HL-60/S4 treated with retinoic acid at 250 ng/mL for 4 days and 3 days (cell line): ENCODE results near the gene DBX1.
"Not testable (repeated sequence)": the region's sequence is repeated elsewhere in the genome, so short reads cannot be mapped to it uniquely, and the experiment has no call there.

Experiments
- in situ Hi-C: fragments of 300-500 bp; cut with MboI; formaldehyde crosslinking; loops from 2 replicates; pipeline ENCODE4 v1.7.0; 2022; ENCODE audit warnings: low sequenced_read_pairs

The DBX1 gene

DNA sequence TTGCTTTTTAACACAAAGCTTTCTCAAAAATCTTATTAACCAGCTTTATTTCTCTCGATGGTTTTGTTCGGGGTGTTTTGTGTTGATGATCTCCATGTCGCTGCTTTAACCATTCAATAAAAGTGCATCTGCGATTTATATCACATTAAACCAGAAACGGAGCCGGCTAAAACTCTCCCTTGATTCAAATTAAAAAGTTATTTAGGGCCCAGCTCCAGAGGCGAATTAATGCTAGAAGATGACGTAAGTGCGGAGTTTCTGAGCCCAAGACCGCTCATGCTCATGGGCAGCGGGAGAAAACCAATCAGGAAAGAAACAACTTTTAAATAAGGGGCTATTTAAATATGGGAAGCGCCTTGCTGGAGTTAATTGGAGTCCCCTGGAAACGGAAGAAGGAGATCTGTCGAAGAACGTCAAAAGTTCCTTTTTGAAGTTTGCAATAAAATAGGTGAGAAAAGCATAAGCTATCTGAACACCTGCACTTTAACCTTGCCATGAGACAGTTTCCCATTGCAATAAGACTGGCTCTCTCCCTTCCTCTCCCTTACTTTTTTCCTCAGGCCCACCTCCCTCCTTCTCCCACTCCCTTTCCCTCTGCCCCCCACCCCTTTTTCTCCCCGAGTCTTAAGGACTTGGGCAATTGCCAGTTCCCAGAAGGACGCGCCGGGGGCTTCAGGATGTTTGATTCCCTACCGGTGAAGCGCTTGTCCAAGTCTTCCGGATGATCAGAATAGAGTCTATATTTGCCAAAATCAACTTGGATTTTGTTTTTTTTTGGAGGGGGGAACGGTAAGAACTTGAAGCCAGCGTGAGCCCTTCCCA lies 1.9 kb upstream of the DBX1 start:
- in situ Hi-C loops = no loop called here

DNA sequence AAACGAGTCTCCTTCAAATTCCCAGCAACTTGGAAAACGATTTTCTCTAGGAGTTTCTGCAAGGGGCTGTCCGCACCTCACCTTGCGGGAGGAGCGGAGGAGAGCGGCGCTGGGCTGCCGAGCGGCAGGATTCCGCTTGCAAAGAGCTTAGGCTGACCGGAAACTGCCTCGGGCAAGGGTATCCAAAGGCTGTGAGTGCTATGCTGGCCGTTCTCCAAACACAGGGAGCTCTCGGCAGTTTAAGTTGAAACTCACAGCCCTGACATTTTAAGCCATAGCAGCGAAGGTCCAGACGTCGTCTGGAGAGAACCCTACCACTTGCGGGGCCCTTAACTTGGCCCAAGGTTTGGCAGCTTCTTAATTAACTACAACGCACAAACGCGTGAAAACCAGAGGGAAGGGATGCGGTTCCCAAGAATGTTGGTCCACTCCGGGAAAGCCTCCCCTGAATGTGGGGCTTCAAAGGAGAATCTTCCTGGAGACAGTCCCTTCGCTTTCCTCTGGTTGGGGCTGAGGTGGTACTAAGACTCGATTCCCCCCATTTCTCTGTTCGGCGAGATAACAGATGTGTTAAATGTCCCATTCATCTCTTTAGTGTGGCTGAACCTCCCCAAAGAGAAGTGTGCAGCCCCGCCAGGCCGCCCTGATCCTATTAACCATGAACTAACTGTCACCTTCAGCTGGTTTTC lies 1.1 kb upstream of the DBX1 start:
- in situ Hi-C loops = no loop called here

DNA sequence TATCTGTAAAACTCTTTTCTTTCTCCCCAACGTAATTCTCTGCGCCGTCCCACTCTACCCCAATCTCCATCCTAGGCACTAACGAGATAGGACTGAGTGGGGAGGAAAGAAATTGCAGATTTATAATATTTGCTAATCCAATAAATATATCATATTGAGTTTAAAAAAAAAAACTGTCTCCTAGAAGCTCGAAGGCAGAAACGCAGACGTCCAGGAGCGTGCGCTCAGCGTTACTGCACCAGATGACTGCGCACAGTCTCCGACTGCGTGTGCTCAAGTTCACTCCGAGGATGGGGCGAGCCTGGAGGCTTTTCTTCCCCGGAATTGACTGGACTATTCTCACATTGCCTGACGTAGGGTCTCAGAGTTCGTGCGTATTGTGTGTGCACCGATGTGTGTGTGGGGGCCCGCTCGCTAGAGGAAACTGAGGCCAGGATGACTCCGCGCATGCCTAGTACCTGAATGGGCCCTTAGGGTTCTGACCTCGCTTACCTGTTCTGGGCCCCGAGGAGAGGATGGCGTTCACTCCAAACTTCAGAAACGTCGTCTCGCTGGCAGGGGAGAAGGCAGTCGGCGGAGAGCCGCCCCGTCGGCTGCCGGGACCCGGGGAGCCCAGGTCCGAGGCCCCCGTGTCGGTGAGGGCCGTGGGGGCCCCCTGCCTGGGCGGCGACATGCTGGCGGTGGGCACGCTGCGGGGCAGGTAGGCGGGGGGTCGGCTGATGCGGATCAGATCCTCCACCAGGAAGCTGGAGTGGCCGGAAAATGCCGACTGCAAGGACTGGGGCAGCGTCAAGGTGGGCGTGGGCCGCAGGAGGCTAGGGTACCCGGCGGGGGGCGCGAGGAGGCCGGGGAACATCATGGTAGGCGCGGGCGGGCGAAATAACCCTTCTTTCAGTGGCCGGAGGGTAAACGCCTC lies 551 bp downstream of the DBX1 start:
- in situ Hi-C loops = no loop called here

DNA sequence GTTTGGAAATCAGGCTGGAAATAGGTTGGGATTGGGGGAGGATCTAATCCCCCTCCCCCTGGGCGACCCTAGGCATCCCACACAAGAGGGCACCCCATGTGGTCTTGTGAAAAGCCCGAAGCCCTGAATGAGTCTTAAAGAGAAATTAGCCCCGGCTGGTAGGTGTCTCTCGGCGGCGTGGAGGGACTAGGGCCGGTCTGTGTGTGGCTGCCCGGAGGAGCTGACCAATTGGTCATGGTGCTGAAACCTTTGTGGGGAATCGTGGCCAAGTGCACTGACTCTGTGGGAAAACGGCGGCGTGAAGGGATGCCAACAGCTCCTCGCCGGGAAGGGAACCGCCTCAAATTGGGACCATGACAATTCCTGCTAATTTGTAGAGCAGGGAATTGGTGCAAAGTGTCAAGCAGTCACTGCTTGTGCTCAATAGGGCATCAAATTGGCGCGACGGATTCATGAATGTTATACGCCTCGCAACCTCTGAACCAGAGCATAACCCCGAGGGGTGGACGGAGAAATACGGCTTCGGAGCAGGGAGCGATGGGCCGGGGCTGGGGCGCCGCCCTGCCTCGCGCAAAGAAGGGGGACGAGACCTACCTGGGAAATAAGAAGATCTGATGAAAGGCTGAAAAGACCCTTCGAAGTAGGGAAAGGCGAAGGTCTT lies 1.5 kb downstream of the DBX1 start:
- in situ Hi-C loops = no loop called here

DNA sequence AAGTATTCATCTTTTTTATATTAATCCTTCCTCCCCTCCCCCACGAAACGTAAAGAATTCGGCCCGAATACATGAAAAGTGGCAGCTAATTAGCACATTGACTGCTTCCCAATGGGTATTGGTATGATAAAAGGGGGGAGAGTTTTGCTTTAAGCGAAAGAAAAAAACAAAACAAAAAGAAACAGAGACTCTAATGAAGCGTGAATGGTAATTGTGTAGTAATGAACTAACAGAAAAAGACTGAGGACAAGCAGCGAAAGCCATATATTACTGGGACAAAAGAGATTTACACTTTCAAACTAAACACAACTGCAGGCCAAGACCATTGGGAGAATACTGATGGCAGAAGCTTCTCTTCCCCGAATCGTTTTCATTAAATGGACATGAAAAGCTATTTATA lies 2.5 kb downstream of the DBX1 start:
- in situ Hi-C loops = no loop called here

DNA sequence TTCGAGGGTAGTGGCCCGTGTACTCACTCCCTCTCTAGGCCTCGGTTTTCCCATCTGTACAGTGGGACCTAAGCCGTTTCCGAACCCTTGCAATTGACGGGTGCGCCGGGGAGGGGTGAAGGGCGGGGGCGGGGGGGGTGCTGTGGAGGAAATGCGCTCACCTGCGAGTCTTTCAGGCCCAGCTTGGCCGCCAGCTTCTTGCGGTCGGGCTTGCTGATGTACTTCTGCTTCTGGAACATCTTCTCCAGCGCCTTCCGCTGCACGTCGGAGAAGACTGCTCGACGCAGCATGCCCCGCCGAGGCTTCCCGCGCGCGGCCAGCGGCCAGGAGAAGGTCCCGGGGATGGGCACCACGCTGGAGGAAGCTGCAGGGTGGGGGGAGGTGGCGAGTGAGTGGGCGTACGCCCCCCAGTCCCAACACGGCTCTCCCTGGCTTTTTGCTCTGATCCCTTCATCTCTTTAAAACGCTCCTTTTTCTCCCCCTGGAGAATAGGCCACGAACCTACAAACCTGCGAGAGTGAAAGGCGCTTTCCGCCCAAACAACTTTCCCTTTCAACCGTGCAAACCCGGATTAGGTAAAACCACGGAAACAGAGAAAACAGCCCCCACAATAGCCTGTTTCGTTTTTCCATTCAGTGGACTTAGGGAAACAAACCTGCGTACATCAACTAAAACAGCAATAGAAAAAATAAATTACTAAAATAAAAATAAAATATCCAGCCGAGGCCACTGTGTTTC lies 3.2 kb downstream of the DBX1 start:
- in situ Hi-C loops = no loop called here

DNA sequence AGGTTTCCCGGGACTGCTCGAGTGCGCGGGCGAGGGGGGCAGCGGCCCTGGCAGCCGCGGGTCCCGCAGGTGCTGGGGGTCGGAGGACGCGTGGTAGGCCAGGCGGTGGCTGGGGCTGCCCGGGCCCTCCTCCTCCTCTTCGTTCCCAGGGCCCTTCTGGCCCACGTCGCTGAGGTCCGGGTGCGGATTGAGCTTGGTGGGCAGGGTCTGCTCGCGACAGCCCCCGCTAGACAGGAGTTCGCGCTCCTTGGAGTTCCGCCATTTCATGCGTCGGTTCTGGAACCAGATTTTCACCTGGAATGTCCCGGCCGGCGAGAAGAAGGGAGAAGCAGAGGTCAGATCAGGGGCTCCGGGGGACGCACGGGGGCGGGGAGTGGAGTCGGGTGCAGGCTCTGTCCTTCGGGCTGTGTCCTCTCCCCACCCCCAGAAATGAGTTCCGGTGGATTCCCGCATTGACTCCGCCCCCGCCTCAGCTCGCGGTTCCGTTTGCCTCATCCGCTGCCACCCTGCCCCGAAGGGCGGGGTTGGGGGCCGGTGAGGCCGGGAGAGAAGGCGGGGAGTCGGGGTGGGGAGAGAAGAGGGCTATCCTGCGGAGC lies 3.9 kb downstream of the DBX1 start:
- in situ Hi-C loops = no loop called here

DNA sequence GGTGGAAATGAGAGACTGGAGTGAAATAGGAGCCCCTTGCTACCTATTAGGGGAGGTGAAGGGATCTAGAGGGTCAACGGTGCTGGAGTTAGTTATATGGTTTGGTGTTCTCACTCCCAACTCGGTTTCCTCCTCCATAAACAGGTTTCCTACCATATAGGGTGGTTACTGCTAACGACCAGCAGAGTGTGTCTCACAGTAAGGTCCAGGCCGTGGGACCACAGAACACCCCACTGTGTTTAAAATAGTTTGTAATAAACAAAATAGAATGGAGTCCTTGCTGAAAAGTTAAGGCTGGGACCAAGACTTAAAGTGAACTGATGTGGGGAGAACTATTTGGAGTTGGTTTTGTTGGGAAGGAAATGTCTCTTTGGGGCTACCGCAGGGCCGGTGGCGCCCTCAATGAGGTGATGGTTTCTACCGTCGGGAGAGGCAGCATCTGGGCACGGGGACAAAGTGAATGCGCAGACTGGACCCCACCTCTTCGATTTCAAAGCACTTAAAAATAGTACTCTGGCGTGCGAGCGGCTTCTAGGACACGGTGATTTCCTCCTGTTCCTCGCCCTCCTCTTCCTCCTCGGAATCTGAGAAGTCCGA lies 4.5 kb downstream of the DBX1 start:
- in situ Hi-C loops = no loop called here

DNA sequence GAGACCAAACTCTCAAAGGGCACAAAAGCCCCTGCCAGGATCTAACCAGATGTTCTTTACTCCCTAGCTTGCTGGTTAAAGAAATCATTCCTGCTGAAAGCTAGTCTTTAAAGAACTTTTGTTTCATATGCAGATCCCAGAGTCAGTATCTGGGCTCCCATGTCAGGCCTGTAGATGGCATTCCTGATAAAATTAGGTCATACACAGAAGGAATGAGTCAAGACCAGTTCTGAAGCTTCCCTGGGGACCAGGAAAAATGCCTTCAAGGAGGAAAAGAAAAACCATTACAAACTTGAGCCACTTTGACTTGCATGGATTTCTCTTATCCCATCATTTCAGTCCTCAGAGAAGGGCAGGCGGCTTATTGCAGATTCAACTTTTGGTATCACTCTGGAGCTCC lies 5.9 kb downstream of the DBX1 start:
- in situ Hi-C loops = no loop called here

DNA sequence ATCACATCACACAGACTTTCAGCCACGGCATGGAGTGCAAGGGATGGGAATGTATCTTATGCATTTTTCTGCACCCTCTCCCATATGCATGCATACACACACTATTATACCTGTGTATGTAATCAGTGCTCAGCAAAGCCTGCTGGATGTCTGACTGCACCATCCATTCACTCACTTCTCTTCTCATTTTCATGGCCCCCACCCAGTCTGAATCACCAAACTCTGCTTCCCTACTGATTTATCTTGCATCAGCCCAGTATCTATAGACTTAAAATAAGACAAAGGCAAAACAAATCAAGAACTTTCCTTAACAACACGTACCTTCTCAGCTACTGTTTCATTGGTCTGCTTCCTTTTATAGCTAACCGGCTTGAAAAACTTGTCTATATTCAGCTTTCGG lies 21.6 kb downstream of the DBX1 start:
- in situ Hi-C loops = no loop called here

DNA sequence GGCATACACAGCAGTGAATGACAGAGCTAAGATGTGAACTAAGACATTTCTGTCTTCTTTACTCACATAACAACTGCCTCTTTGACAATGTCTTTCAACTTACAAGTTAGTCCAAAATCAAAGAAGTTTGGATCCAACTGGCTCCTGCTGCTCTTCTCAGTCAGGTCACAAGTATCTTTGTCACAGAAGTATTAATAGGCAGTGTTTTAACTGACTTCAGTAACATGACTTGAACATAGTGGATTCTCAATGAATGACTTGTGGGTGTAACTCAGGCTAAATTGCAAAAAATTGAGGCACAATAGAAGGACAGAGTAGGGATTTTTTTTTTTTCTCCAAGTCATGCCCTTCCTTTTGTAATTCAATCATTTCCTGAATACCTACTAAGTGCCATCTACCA lies 22.6 kb downstream of the DBX1 start:
- in situ Hi-C loops = no loop called here

DNA sequence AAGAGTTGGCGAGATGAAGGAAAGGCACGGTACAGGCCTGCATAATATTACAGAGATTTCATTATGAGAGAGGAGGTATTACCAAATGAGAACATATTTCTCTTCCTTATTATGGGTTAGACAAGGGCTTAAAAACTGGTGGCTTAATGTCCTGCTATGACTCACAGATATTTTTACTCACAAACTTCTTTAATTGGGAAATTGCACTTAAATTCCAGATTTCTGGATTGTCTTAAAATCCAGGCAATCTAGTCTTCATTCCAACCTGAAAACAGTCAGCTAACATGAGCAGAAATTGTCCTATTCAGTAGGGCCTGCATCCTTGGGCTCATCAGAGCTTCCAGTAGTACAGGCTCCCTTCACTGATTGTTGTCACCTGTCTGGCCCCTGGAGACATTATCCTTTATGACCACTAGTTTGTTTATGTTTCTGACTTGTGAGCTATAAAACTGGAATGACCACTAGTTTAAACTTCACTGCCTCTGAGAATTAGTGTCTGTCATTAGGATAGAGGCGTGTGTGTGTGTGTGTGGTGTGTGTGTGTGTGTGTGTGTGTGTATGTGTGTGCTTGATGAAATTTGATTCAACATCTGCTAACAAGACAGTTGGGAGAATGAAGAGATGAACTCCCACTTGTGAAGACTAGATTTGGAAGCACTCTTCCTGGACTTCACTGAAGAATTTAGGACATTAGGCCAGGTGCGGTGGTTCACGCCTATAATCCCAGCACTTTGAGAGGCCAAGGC lies 25.1 kb downstream of the DBX1 start:
- in situ Hi-C loops = no loop called here

DNA sequence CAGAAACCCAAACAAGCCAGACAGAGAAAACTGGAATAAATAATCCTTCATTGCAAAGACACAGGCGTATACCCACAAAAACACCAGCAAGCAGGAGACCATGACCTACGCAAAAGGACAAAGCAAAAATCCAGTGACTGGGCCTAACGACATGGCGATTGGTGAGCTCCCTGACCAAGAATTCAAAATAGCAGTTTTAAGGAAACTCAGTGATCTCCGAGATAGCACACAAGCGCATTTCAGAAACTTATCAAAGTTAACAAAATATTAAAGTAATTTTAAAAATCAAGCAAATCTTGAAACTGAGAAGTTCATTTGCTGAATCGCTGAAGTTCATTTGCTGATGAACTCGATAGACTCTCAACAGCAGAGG lies 27.6 kb downstream of the DBX1 start:
- in situ Hi-C loops = no loop called here

DNA sequence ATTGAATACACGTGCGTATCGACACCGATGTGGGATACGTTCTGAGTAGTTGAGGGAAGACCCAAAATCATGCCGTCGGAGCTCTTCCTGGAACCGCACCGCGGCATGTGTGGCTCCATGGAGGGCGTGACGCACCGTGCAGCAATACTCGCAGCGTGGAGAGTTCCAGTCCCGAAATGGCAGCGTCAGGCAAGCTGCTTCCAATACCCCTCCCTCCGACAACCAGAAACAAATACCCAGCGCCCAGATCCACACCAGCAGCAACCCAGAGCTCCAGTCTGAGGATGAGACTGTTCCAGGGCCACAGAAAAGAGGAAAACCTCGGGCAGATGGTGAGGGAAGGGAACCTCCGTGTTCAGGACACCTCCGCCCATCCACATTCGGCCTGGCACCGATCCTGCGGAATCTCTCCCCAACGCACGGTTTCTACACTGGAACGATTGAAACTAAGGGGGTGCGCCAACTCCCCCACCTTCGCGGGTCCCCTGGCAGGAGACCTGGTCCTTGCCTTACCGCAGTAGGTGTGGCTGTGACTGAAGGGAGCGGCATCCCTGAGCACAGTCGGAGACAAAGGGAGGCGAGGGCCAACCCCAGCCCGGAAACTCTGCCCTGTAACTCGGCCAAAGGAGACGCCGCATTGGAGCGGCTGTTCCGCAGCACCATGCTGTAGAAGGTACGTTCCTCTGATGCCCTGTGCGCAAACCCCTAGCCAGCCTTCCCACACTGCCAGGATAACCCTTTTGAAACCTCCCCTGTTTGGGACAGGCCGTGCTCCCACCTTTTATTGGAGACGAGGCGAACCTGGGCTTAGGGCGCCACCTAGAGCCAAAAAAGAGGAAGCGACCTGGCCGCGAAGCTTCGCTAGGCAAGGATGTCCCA lies 28.2 kb downstream of the DBX1 start:
- in situ Hi-C loops = no loop called here

DNA sequence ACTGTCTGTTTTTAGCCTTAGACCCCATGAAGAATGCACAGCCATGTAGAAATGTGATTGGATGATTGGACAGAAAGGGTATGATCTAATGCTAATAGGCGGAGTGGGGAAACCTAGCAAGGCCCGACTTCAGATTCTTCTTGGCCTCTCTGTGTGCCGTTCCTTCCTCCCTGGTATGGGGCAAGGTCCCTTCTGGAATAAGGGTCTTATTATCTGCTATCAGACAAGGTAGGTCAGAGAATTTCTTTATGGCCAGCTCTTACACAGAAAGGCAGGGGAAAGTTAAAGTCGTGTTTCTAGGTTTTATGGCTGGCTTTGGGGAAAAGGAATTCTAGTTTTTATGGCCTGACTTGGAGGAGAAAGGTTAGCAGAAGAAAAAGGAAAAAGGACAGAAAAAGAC lies 30.6 kb downstream of the DBX1 start:
- in situ Hi-C loops = no loop called here

DNA sequence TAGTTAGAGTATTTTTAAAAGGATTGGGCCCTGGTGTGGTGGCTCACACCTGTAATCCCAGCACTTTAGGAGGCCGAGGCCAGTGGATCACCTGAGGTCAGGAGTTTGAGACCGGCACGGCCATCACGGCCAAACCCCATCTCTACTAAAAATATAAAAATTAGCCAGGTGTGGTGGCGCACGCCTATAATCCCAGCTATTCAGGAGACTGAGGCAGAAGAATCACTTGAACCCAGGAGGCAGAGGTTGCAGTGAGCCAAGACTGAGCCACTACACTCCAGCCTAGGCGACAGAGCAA lies 31.8 kb downstream of the DBX1 start:
- in situ Hi-C loops = not testable (repeated sequence)

DNA sequence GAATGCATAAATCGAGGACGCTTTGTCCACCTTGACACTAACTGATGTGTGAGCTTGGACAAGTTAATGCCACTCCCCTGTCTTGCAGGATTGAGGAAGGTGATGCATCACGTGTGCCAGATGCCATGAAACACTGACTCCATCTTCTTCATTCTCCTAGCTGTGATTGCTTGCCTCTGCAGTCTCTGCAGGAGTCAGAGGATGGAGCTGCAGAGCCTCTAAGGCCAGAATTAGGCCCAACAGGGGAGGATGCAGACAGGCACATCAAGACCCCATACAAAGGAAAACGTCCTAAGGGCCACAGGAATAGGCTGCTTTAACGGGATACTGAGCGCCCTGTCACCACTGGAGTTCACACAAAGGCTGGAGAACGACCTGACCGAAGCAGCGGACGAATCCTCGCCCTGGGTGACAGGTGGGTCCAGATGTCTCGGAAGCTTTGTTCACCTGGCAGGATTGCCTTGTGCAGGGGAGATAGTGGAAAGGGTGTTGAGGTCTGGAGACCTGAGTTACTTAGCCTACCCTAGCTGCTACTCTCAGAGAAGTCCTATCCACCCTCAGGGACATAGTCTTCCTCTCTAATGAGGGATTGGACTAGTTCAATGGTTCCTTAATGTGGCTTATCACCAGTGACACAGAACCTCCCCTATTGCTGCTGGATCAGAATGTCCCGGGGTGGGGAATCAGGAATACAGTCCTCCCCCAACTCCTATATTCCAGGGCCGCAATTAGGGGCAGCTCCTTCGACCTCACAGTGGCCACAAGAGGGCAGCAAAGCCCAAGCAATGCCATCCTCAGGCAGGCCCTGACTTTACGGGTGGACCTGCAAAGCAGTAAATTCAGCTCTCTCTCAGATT lies 32.4 kb downstream of the DBX1 start:
- in situ Hi-C loops = no loop called here
